Measurements from ENCODE around the gene BACE1-AS. TPM values are rescaled to one million over a fixed set of nuclear protein-coding genes. Genes with fewer than 3 reads are reported as not detected.

BACE1-AS gene
- total RNA-seq, 1 experiment from 2014 or later = 3.2 TPM

- H3K36me3 ChIP-seq = peaks cover 36% of the 10 kb centered on the region
- no peak overlapping the region for H3K4me3 ChIP-seq
- H3K9me3 ChIP-seq = no peaks in the 10 kb centered on the region
These were observed 9.3 kb upstream of the BACE1-AS start for GRCh38 chr11:117281869-117282268.

DNA sequence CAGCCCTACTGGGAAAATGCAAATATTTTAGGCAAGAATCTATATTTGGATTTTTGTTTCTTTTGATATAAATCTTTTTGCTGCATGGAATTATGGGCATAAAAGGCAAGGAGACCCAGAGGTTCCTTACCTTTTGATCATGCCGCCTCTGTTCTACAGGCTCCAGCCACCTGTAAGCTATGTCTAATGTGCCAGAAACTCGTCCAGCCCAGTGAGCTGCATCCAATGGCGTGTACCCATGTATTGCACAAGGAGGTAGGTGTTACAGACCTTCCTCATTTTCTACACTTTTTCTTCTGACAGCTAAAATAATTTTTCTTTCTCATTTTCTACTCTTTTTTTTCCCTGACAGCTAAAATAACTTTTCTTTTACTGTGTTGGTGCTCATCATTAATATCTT lies 8.2 kb upstream of the BACE1-AS start:
- no peaks in the 10 kb centered on the region for H3K9me3 ChIP-seq
- peaks cover 40% of the 10 kb centered on the region for H3K36me3 ChIP-seq
- no peak overlapping the region for H3K4me3 ChIP-seq

More at GRCh38 chr11:117281869-117282268, 9.3 kb upstream of the BACE1-AS start:
- no peak for DNase-seq
- H3K27me3 ChIP-seq = no peaks in the 10 kb centered on the region

DNA sequence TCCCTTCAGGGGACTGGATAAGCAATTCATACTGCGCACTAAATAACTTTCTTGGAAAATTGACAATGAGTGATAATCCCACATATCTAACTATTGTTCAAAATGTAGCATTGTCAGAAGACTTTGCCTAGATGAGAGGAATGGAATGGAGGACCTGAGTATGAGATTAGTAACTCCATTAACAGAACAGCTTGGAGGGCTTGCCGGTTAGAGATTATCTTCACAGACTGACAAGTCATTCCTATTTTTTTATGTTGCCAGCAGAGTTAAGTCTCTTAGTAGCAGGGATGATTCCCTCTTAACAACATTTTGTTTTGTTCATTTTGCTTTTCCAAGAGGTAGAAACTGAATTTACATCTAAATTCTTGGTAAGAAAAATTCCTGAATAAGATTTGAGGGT lies 7.1 kb upstream of the BACE1-AS start:
- Histone ChIP-seq H3K9me3 (no peaks in the 10 kb centered on the region), H3K4me3 (no peak overlapping the region), H3K36me3 (peaks cover 40% of the 10 kb centered on the region), H3K27me3 (no peaks in the 10 kb centered on the region)
- no peak for DNase-seq

More for the DNA sequence above, 8.2 kb upstream of the BACE1-AS start:
- DNase-seq = no peak
- no peaks in the 10 kb centered on the region for H3K27me3 ChIP-seq

DNA sequence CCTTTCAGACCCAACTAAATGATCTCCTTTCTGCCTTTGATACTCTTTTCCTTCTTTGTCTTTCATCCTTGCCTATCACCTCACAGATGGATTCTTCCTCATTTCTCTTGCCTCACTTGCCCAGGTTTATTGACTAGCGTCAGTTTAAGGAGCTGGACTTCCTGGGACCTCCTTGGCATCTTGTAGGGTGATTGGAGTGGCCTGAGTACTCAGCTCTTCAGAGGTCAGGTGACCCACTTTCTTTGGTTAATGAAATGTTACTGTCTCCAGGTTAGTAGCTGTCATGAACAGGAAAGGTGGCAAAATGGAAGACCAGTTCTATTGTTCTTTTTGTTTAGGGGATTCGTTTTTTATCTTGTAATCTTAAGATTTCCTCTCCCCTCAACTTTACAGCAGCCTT lies 4.6 kb upstream of the BACE1-AS start:
- no peak overlapping the region for H3K4me3 ChIP-seq
- DNase-seq = no peak
- H3K27me3 ChIP-seq = no peaks in the 10 kb centered on the region
- peaks cover 43% of the 10 kb centered on the region for H3K36me3 ChIP-seq
- H3K9me3 ChIP-seq = no peaks in the 10 kb centered on the region

DNA sequence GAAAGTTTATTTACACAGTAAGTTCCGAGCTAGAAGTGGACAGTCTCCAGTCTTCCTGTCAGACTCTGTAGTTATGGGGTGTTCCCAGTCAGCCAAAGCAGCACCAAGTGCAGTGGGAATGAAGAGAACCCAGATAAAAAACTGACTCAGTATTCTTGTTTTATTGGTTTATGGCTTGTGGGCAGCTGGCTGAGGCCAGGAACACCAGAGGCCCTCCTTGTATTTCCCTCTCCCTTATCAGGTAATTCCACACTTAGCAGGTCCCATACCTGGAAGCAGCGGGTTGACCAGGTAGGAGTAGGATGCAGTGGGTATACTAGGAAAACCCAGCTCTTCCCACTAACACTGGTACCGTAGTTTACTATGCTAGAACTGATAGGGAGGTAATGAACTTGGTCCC lies 3.5 kb upstream of the BACE1-AS start:
- Histone ChIP-seq H3K9me3 (no peaks in the 10 kb centered on the region), H3K4me3 (no peak overlapping the region), H3K27me3 (no peaks in the 10 kb centered on the region), H3K36me3 (peaks cover 33% of the 10 kb centered on the region)
- no peak for DNase-seq

GRCh38 chr11:117289795-117290194 lies 1.4 kb upstream of the BACE1-AS start:
- H3K4me3 ChIP-seq = no peak overlapping the region
- no peaks in the 10 kb centered on the region for H3K9me3 ChIP-seq
- no peaks in the 10 kb centered on the region for H3K27me3 ChIP-seq
- H3K36me3 ChIP-seq = peaks cover 33% of the 10 kb centered on the region
- DNase-seq = no peak

- Histone ChIP-seq H3K36me3 (peaks cover 20% of the 10 kb centered on the region), H3K27me3 (no peaks in the 10 kb centered on the region), H3K4me3 (no peak overlapping the region), H3K9me3 (no peaks in the 10 kb centered on the region)
- no peak for DNase-seq
These were observed 1.5 kb downstream of the BACE1-AS start for GRCh38 chr11:117292616-117293015.

GRCh38 chr11:117295438-117296137 lies 4.4 kb downstream of the BACE1-AS start:
- Histone ChIP-seq H3K4me3 (no peak overlapping the region), H3K27me3 (no peaks in the 10 kb centered on the region), H3K36me3 (peaks cover 11% of the 10 kb centered on the region), H3K9me3 (no peaks in the 10 kb centered on the region)
- DNase-seq = no peak

GRCh38 chr11:117296881-117297280 lies 5.7 kb downstream of the BACE1-AS start:
- Histone ChIP-seq H3K9me3 (no peaks in the 10 kb centered on the region), H3K27me3 (no peaks in the 10 kb centered on the region), H3K36me3 (peaks cover 9% of the 10 kb centered on the region), H3K4me3 (no peak overlapping the region)
- no peak for DNase-seq

- Histone ChIP-seq H3K27me3 (no peaks in the 10 kb centered on the region), H3K4me3 (no peak overlapping the region), H3K9me3 (no peaks in the 10 kb centered on the region), H3K36me3 (peaks cover 5% of the 10 kb centered on the region)
- no peak for DNase-seq
These were observed 7.0 kb downstream of the BACE1-AS start for GRCh38 chr11:117298195-117298594.

DNA sequence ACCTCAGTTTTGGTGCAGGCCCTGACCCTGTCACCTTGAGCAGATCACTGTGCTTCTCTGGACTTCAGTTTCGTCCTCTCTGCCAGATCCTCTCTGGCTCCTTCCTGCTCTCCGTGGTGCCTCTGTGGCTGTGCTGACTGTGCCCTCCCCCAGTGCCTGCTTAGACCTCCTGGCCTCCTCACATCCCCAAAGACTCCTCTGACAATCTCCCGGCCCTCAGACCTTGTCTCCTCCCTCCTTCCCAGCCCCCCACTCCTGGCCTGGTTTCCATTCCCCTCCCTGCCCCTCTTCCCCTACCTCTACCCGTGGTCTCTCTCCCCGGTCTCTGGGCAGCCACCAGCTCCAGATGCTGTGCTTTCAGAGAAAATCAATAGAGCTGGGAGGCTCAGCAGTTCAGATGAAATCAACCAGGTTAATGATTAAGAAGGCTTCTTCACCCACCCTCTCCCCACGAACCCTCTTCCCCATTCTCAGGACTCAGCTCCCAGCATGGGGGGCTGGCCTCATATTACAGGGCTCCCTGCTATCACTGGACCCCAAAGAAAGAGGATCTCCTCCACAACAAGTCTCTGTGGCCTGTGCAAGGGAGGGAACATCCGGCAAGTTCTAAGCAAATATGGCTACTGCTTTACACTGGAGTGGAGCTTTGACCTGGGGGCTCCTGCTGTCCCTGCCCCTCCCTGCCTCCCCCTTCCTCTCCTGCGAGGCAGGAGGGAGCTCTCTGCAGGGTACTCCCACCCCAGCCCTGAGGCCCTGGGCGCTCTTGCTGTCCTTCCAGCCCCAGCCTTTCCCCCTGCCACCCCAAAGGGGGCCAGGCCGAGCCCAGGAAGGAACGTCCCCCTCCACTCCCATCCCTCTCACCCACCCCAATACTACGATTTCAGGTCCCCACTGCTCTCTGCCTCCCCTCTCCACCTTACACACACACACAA lies 8.5 kb downstream of the BACE1-AS start:
- H3K9me3 ChIP-seq = no peaks in the 10 kb centered on the region
- H3K4me3 ChIP-seq = no peak overlapping the region
- no peaks in the 10 kb centered on the region for H3K27me3 ChIP-seq
- H3K36me3 ChIP-seq = no peaks in the 10 kb centered on the region; the same call in 1 of the 2 replicates
- no peak for DNase-seq

DNA sequence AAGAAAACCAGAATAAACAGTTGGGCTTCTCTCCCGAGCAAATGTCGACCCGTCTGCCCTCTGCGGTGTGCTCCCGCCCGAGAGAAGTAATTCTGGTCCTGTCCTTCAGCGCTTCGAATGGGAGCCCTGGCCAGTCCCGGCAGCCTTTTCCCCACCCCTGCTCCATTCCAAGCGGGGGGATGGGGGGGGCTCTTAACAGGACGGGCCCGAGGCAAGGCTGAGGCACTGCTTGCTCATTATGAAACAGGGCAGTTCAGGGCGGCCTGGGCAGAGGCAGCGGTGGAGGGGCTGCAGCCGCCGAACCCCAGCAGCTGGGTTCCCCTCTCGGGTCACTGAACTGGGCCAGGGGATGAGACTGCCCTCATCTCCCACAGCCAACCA lies 9.1 kb downstream of the BACE1-AS start:
- DNase-seq = no peak
- no peaks in the 10 kb centered on the region for H3K9me3 ChIP-seq
- no peaks in the 10 kb centered on the region for H3K27me3 ChIP-seq
- no peak overlapping the region for H3K4me3 ChIP-seq
- no peaks in the 10 kb centered on the region for H3K36me3 ChIP-seq

GRCh38 chr11:117300773-117301172 lies 9.6 kb downstream of the BACE1-AS start:
- H3K27me3 ChIP-seq = no peaks in the 10 kb centered on the region
- DNase-seq = no peak
- H3K4me3 ChIP-seq = no peak overlapping the region
- H3K36me3 ChIP-seq = no peaks in the 10 kb centered on the region
- H3K9me3 ChIP-seq = no peaks in the 10 kb centered on the region

GRCh38 chr11:117302228-117302627 lies 11.1 kb downstream of the BACE1-AS start:
- Histone ChIP-seq H3K27me3 (no peaks in the 10 kb centered on the region), H3K36me3 (no peaks in the 10 kb centered on the region), H3K4me3 (no peak overlapping the region), H3K9me3 (no peaks in the 10 kb centered on the region)
- no peak for DNase-seq

DNA sequence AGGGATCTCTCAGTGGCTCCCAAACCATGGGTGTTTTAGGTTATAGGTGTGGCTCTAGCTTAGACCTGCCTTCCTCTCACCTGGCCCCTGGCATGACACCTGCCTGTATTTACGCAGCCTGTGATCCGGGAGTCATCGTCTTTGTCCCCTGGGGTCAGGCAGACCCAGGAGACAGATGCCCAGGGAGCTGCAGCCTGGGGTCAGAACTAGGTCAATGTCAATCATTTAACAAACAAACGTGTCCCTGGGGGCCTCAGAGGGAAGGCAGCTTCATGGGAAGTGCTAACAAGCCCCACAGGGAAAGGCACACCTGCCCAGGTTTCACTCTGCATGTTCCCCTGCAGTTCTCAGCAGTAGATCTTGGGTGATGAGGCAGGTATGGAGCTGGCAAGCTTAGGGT lies 12.0 kb downstream of the BACE1-AS start:
- DNase-seq = no peak

DNA sequence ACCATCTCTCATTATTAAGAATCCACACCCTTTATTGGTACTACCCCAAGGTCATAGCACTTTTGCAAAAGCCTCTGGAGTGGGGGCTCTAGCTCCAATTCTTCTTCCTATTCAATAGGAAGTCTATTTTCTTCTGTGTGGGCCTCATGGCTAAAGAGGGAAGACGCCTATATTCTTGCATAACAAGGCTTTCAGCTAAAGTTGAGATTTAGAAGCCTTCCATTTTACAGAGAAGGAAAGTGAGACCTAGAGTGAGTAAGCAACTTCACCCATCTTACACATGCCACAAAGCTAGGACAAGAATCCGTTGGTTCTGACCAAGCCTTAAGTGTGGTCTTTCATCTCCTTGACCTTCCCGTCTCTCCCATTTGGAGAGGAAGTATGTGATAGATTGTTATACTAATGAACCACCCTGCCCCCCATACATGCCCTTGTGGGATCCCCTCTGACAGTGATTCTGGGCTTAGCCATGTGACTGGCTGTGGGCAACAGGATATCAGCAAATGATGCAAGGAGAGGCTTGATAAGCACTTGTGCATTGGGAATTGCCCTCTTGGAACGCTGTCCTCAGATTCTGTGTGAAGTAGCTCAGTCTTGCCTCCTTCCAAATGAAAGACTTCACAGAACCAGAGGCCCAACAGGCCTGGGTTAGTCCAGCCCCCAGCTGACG lies 12.6 kb downstream of the BACE1-AS start:
- no peak for DNase-seq
- Histone ChIP-seq H3K36me3 (no peaks in the 10 kb centered on the region), H3K9me3 (no peaks in the 10 kb centered on the region), H3K27me3 (no peaks in the 10 kb centered on the region), H3K4me3 (no peak overlapping the region)

More for the DNA sequence above, 12.0 kb downstream of the BACE1-AS start:
- H3K27me3 ChIP-seq = no peaks in the 10 kb centered on the region
- H3K36me3 ChIP-seq = no peaks in the 10 kb centered on the region
- H3K4me3 ChIP-seq = no peak overlapping the region
- no peaks in the 10 kb centered on the region for H3K9me3 ChIP-seq

DNA sequence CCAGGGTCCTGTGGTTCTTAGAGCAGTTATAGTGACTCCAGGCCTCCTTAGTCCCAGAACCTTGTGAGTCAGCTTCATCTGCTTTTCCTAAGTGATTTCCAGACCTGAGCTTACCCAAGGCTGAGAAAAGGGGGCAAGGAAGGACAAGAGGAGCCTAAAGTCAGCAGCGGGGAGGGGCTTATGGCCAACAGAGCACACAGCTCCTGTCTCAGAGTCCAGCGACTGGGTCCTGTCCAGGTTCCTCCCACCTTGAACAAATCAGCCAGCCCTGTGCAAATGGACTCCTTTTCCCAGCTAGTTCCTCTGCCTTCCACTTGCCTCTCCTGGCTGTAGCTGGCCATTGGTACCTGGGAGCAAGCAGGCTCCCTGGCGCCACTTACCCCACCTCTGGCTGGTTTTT lies 14.0 kb downstream of the BACE1-AS start:
- DNase-seq = no peak
- Histone ChIP-seq H3K36me3 (no peaks in the 10 kb centered on the region), H3K9me3 (no peaks in the 10 kb centered on the region), H3K27me3 (no peaks in the 10 kb centered on the region), H3K4me3 (no peak overlapping the region)
